T-helper 1 cell (primary cell): ENCODE results near the gene FSD1L.
"Not testable (repeated sequence)": the region's sequence is repeated elsewhere in the genome, so short reads cannot be mapped to it uniquely, and the experiment has no call there.

ENCODE experiments used
- DNase-seq, 5 donors: peaks; one replicate each; pipeline ENCODE4 v3.0.0-alpha.2; 2012 to 2020

FSD1L gene

GRCh38 chr9:105579952-105580351 lies 132.1 kb downstream of the FSD1L start:
- not testable (repeated sequence) for DNase-seq

- not testable (repeated sequence) for DNase-seq
Observed at GRCh38 chr9:105581550-105581949, 133.7 kb downstream of the FSD1L start.

- DNase-seq = no peak
Observed at GRCh38 chr9:105593145-105593544, 145.3 kb downstream of the FSD1L start.
